Activated CD8-positive, alpha-beta memory T cell treated with anti-CD3 and anti-CD28 coated beads, Interleukin-2, amount 50 U/mL, for 4 hours (primary cell): Measurements from ENCODE around the gene CRB1.

Experiments
- DNase-seq: peaks from one replicate; pipeline ENCODE4 v3.0.0-alpha.2; 2020

CRB1 gene

DNA sequence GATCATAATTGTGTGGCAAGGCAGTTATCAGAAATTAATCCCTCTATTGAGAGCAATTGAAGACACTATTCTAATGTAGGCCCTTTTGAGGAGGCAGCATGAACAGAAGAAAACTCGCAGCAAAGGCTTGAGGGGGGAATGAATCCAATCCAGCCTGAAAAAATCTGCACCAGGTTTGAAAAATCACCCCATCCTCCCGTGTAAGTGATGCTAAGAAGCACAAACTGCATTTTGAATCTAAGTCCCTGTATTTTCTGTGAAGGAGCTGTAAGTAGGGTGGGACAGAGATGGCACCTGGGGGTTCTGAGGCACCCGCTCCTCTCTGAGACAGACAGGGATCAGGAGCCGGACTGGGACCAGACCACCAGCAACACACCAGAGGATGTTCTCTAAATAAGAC, at the start of gene CRB1:
Gene CRB1, plus strand, starts transcription at position 241 of the 400 bp plus-strand sequence. CDS start 161 bp downstream, outside the sequence.
- no peak for DNase-seq

DNA sequence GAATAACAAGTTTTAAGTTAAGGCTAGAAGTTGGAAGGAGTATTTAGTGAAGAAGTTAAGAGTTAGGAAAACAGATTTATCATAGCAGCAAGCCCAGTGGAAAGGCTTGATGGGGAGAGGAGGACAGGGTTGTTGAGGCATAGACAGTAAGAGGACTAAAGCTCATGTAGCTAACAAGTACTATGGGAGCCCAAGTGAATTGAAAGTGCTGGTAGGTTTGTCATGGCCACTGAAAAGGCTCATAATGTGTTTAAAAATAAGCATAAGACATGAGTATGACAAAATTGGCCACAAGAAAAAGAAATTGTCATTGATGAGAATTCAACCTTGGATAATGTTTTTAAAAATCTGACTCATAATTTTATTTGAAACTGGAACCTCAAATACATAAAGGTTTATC, 49.2 kb upstream of the CRB1 start:
- no peak for DNase-seq

DNA sequence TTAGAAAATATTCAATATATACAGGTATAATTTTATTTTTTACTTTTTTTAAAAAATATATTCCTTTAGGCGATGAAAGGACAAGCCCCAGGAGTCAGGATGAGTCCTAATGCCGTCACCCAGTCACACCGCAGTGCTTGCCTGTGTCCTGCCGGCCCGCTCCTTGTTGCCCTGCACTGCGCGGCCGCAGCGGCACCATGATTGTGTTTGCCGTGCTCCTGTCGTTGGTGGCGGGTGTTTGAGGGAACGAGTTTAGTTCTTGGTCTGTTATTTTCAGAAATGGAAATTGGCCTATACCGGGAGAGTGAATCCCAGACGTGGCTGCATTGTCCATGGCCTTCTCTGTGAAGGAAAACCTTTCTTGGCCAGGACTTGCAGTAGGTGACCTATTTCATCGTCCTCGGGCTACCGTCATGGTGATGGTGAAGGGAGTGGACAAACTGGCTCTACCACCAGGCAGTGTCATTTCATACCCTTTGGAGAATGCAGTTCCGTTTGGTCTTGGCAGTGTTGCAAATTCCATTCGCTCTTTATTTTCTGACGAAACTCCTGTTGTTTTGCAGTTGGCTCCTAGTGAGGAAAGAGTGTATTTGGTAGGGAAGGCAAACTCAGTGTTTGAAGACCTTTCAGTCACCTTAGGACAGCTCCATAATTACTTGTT, 45.9 kb upstream of the CRB1 start:
- DNase-seq: no peak

DNA sequence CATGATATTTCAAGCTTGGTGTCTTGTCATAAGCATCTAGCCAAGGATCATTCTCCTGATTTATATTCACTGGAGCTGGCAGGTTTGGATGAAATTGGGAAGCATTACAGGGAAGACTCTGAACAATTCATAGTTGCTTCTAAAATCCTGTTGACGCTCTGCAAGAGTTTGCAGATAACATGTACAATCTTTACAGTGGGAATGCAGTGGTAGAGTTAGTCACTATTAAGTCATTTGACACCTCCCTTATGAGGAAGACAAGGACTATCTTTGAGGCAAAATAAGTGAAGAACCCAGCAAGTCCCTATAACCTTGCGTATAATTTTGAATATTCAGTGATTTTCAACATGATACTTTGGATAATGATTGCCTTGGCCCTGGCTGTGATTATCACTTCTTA, 45.3 kb upstream of the CRB1 start:
- DNase-seq: no peak

DNA sequence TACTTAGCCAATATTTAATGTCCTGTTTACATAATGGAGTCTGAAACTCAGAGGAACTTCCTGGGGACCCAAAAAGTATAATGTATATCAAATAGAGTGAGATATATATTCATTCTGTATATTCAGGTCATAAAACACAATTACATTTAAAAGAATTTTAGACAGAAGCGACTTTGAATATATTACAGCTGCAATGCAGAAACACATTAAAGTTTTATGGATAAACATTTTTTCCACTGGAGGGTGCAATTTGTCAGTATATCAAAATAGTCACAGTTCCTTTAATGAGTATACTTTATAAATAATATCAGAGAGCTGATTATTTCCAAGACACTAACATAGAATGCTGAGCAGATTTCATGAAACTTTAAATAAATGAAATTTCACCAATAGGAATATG, 43.9 kb upstream of the CRB1 start:
- DNase-seq: no peak

DNA sequence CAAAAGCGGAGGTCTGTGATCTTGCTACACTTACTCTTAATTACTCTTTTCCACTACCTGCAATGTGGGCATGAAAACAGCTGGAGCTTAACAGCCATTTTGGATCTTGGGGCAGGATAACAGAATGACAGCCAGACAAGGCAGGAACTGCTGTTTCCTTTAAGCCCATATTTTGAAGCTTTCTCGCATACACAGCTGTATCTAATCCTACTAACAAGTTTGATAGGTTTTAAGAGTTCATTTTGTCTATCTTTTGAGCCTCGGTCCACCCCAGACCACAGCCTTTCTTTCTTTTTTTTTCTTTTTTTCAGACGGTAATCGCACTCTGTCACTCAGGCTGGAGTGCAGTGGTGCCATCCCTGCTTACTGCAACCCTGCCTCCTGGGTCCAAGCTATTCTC, 42.4 kb upstream of the CRB1 start:
- no peak for DNase-seq

DNA sequence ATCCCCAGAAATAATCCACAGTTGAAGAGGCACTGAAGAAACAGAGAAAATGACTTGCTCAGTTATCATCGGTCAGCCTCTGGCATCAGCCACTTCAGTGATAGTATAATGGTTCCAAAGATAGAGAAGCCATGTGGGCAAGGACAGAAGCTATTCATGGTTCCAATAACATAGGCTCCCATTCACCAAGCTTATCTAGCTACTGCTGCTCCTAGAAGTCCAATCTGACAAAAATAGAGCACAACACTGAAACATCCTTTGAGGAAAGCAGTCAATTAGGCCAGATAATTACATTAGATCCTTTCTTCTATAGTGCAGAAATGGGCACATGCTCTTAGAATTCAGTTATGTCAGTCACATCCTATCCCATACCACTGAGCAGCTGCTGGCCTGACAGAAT, 33.5 kb upstream of the CRB1 start:
- DNase-seq: no peak

DNA sequence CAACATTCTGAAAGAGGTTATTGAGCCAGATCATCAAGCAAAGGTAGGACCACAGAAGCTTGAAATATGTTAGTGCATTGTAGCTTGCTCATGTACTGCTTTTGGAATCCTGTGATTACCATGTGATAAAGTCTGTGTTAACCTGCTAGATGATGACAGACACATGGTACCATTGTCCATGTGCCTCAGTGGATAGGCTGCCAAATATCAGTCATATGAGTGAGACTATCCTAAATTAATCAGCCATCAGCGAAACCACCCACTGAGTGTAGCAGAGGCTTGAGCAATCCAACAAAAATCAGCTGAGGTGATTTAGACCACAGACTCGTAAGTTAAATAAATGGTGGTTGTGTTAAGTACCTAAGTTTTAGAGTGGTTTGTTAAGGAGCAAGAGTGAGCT, 32.7 kb upstream of the CRB1 start:
- no peak for DNase-seq

DNA sequence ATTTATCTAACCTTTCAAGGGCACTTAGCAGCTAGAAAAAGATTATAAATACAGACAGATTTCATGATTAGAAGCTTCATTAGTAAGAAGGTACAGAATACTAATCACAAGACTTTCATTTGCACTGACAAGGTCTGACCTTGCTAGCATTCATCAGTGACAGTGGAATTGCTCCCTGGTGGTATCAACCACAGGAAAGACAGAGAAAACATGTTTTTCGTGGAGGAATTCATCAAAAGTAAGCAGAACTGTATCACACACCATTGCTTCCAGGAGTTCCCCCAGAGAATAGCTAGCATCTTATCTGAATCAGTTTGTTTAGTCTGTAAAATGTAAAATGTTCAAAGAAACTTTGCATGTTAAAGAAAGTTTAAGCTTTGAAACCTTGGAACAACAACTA, 20.6 kb upstream of the CRB1 start:
- no peak for DNase-seq

DNA sequence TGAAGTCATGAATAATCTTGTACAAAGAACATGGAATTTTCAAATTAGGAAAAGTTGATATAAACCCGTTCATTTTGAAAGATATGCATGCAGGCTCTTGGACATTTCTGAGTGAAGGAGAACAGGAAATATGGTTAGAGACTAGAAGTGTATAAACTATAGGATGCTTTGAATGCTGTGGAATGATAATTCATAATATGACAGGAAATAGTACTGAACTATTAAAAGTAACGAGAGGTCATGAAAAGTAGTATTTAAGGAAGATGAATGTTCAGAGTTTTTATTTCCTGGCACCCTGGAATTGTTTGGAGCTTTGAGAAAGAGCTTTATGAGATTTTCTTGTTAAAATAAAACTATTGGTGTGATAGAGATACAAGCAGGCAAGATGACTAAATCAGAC, 18.7 kb upstream of the CRB1 start:
- DNase-seq: no peak

DNA sequence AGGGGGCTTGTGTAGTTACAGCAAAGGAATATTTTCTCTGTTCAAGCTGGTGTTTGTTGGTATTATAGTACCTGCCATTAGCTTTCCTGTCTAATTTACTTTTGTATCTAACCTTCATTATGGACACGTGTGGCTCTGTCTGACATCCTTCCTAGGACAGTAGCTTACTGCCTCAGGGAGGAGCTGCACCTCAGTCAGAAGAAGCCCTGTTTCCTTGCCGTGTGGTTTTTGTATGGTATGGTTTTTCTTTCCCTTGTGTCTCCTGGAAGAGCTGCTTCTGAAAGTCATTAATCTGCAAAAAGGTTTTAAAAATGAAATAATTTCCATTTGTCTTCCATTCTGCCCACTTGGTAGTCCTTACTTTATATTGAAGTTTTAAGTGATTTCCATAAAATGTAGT, 17.4 kb upstream of the CRB1 start:
- DNase-seq: no peak

DNA sequence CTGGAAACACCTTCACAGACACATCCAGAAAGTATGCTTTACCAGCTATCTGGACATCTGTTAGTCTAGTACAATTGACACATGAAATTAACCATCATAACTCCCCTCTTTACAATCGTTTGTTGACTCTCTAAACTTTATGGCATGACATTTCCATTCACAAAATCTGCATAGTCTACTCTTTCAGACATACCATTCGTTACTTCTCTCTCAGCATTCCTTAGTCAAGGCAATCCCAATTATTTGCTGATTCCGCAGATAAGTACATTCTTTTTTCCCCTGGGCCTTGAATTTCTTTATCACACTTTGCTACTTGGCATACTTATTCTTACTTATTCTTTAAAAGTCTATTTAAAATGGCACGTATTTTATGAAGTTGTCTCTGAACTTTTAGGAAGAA, 15.1 kb upstream of the CRB1 start:
- no peak for DNase-seq

DNA sequence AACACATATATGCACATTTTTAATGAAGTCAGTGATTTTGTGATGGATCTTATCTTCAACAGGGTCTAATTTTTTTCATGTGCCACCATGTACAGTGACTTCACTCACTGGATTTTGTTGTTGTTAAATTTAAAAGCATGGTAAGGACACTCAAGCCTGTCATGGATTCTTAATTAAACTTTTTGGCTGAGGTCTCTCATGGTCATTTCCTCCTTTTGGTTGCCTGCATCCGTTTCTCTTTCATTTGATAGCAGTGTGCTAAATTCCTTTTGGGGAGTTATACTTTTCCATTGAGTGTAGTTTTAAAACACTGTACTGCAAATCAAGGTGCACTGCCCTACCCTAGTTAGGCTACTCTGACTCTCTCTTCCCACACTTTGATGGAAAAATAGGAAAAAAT, 13.2 kb upstream of the CRB1 start:
- DNase-seq: no peak

DNA sequence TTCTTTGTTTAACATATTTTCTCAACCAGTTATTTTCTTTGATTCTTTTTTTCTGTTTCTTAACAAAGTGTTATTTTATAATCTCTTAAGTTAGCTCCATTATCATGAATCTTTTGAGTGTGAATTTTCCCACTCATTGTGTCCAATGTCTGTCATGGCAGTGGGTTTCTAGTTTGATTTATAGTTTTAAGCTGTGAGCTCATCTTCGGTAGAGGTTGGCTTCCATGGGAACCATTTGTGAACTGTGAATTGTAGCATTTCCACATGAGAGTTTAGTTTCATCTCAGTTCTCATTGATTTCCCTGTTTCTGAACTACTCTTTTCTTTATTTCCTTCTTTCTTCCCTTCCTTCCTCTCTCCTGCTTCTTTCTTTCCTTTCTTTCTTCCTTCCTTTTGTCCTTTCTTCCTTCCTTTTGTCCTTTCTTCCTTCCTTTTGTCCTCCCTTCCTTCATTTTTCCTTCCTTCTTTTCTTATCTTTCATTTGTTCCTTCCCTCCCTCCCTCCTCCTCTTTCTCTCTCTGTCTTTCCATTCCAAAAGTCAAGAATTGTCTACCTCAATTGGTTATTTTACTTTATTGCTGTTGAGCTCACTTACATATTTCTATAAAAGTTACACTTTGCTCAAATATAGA, 3.0 kb upstream of the CRB1 start:
- no peak for DNase-seq

DNA sequence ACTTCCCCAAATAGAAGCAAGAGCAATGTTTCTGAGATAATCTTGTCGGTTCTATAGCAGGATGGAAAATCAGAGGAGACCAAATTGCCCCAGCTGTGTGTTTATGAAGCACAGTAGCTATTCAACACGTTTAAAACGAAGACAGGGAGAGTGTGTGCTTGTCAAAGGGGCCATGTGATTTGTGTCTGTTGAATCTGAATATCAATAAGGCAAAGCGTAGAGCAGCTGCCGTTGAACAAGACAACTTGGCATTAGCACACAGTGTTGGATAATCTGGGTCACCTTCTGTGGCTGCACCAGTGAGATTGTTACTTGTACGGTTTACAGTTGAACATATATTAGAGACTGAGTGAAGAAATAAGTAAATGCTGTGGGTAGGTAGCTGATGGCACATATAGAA, 1.0 kb downstream of the CRB1 start:
- DNase-seq: no peak

DNA sequence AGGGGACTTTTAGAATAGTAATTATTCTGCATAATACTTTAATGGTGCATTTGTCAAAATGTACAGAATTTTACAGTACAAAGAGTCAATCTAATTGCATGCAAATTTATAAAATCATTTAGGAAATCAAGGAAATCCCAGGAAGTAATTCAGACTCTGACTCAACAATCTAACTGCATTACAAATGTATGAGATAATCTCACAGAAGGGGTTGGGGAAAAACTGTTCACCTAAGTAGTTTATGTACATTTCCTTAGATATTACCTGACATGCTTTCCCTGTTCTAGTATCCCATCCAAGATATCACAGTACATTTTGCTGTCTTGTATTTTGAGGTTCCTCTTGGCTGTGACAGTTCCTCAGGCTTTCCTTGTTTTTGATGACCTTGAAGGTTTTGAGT, 4.7 kb downstream of the CRB1 start:
- DNase-seq: no peak

DNA sequence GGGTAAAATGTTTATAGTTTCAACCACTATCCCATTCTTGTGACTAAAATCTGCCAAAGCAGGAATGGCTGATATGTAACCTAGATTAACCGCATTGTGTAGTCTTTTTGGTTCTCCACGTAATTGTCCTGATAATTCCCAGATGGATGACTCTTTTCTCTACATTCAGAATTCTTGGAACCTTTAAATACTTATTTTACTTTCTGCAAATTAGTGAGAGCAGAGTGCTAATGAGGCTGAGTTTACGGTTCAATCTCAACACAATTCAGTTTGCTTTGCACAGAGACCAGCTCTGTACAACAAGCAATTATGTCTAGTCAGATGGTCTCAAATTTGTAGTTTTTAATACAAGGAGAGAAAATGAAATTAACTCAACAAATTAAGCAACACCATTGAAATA, 9.1 kb downstream of the CRB1 start:
- no peak for DNase-seq

DNA sequence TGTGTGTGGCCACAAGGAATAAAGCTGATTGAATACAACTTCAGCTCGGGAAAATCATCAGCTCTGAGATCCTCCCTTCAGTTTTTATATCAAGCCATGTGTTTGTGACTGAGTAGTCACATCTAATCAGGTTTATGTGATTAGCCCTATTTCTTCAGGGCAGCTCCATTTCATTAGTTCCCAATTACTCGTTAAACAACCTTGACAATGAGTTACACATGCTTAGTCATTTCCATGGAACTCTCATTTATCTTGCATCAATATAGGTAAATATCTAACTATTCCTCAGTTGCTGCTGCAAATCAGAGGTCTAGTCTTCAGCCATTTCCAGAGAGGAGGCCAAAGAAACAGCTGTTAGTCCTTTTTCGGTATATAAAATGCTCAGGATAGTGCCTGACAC, 16.3 kb downstream of the CRB1 start:
- no peak for DNase-seq

DNA sequence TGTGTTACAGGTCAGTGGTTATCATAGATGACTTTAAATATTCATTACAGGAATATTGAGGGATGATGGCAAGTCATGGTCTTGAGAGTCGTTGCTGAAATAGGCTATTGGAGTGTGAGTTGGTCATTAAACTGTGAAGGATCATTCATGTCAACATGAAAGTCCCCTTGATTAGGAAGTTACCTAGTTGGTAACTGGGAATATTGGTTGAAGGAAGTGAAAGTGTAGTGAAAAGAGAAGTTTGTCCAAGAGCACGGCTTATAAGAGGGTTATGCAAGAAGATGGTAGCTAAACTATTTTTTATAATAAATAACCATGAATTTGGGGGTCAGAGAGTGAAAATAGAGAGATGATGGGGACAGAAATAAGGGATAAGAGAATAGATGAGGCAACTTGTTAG, 16.9 kb downstream of the CRB1 start:
- no peak for DNase-seq

DNA sequence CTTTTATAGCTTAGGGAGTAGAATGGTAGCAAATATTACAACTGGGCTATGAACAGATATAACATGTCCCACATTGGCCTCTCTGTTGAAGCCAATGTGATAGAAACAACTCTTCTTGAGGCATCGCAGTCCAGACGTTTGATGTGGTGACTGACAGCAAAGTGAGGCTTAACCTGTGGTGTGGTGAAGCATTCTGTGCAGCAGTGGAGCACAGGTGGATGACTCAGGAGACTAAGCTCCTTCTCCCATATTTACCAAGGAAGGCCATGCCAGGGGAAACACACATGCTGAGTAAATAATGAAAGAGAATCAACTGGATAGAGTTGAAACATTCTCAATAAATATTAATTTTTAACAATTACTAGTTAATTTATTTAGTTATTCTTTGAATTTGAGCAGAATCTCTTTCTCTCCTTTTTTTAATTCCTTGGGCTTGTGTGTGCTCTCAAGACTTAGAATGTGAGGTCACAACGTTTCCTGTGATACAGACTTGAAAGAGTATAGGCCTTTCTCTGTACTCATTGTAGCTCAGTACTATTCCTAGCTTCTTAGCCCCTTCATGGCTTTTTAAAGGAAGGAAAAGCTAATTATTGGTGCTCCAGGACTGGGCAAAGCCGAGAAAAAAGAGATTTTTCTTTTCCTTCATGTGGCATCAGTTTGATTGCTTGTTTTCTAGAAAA, 17.6 kb downstream of the CRB1 start:
- DNase-seq: no peak

DNA sequence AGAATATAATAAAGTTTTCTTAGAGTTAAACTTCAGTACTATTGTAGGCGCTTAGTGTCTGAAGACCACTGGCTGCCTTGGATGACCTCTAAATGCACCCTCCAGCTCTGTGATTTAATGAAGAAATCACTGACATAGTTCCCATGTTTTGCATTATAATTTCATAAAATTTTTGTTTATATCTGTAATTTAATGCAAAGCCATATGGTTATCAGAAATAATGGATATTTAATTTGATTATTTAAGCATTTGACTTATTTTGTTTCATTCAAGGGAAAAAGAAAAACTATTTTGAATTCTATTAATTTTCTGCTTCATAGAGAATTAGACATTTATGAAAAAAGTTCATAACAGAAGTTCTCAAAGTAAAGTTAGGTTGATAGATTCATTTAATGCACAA, 18.6 kb downstream of the CRB1 start:
- DNase-seq: no peak

DNA sequence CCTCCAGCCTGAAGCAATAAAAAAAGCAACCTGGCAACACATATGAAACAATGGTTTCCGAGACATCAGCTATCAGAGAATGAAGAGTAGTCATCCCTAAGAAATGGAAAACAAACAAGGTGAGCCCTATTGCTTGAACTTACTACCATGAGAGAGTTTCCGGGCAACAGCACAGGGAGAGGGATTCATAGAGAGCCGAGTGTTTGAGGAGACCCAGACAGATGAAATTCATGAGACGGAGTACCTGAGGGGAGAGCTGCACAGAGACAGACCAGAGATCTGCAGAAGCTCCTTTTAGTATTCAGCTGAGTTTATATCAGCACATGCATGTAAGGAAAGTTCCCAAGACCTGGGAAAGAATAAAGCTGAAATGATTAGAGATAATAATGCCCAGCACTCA, 19.8 kb downstream of the CRB1 start:
- no peak for DNase-seq

DNA sequence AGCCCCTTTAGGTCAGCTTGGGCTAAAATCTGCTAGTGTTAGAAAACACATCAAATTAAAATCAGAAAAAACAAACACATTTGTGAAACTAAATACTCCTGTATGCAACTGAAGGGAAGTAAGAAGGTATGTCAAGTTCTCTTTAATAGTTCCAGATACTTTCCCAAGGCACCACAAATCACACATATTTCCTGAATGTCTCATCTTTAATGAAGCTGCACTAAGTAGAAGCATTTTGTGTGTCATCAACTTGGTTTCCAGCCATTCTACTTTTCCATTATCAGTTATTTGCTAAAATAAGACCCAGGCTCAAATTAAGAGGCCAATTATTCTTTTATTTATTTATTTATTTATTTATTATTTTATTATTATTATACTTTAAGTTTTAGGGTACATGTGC, 34.7 kb downstream of the CRB1 start:
- DNase-seq: no peak

DNA sequence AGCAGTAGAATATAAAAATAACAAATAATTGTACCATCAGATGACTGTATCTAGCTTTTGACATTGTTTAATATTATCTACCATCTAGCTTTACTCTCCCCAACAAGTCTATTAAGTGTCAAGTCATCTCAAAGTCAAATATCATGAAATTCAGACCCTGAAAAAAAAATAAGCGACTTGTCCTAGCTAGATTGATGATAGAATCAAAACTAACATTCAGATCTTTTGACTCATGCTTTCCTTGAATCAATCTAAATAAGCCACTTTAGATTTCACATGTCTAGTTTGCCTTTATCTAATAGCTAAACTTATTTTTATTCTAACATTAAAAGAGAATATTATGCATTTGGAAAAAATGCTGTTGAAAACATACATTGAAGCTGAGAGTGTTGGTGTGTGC, 35.4 kb downstream of the CRB1 start:
- no peak for DNase-seq
